HL-60 (cell line): ENCODE results near the gene SALL1.

Source experiments
- DNase-seq, 2 experiments: peaks; one replicate each; pipeline ENCODE4 v3.0.0-alpha.2; 2010 to 2020; ENCODE audit warnings: low read depth in 1 of 2, low spot score in 1 of 2
- H3K27ac ChIP-seq: fragments of 250-450 bp; sonication (Bioruptor Pico); replicated peaks from 2 replicates; pipeline ENCODE4 v1.5.1; 2020; ENCODE audit warnings: mild to moderate bottlenecking, moderate library complexity
- H3K27me3 ChIP-seq: fragments of 250-450 bp; sonication (Bioruptor Pico); 2 replicates; pipeline ENCODE4 v1.5.1; 2021; ENCODE audit warnings: mild to moderate bottlenecking, moderate library complexity; ENCODE audit not compliant: insufficient read depth, poor library complexity, severe bottlenecking
- H3K4me3 ChIP-seq: replicated peaks from 2 replicates; pipeline ENCODE4 v1.5.1; 2011; ENCODE audit warnings: mild to moderate bottlenecking, control low read depth, low read length; ENCODE audit not compliant: insufficient read depth
- CTCF ChIP-seq: IDR thresholded peaks from one replicate; pipeline ENCODE4 v1.5.1; 2011; ENCODE audit warnings: low read length, control low read depth, inconsistent platforms; ENCODE audit not compliant: insufficient read depth
- GABPA ChIP-seq: IDR thresholded peaks from 2 replicates; pipeline ENCODE4 v1.6.1; 2012; ENCODE audit warnings: low read depth
- POLR2AphosphoS5 ChIP-seq: IDR thresholded peaks from 2 replicates; pipeline ENCODE4 v1.6.1; 2012; ENCODE audit warnings: low read depth
- REST ChIP-seq: IDR thresholded peaks from 2 replicates; pipeline ENCODE4 v1.6.1; 2012; ENCODE audit warnings: low read depth; ENCODE audit not compliant: insufficient replicate concordance
- SPI1 ChIP-seq: IDR thresholded peaks from 2 replicates; pipeline ENCODE4 v1.6.1; 2012; ENCODE audit warnings: low read depth, mild to moderate bottlenecking, borderline replicate concordance

Gene SALL1

GRCh38 chr16:51159296-51159695 lies 8.2 kb upstream of the SALL1 start:
- DNase-seq, result no peak
- no peak overlapping the region for H3K27ac ChIP-seq
- no peak overlapping the region for H3K4me3 ChIP-seq
- peaks cover 35% of the 10 kb centered on the region for H3K27me3 ChIP-seq
- TF ChIP-seq POLR2AphosphoS5 (no peak), SPI1 (no peak), GABPA (no peak), CTCF (no peak), REST (no peak)

GRCh38 chr16:51157698-51158097 lies 6.6 kb upstream of the SALL1 start:
- DNase-seq, result no peak
- H3K4me3 ChIP-seq, result no peak overlapping the region
- H3K27ac ChIP-seq, result no peak overlapping the region
- TF ChIP-seq REST (no peak), SPI1 (no peak), CTCF (no peak), GABPA (no peak), POLR2AphosphoS5 (no peak)
- peaks cover 47% of the 10 kb centered on the region for H3K27me3 ChIP-seq

- Histone ChIP-seq H3K27ac (no peak overlapping the region), H3K27me3 (peaks cover 52% of the 10 kb centered on the region), H3K4me3 (no peak overlapping the region)
- DNase-seq, result no peak
- TF ChIP-seq CTCF (no peak), SPI1 (no peak), POLR2AphosphoS5 (no peak), GABPA (no peak), REST (no peak)
These were observed 5.7 kb upstream of the SALL1 start for GRCh38 chr16:51156807-51157200.
